SK-N-SH treated with all-trans-retinoic acid at 6 μM for 48 hours (cell line): ENCODE measurements around the gene DUSP2.

ENCODE experiments used
- ATAC-seq: fragments of 200-7000 bp; cut with Tn5 transposase; 3 replicates; pipeline ENCODE4 v1.9.1; 2020; ENCODE audit warnings: mild to moderate bottlenecking, moderate library complexity
- ARNTL ChIP-seq: fragments of 450-650 bp; formaldehyde crosslinking; IDR thresholded peaks from 2 replicates; pipeline ENCODE4 v1.5.0; 2020; ENCODE audit warnings: low read depth, mild to moderate bottlenecking, moderate library complexity, borderline replicate concordance
- CREB5 ChIP-seq: fragments of 250-450 bp; sonication (Bioruptor Pico); IDR thresholded peaks from 2 replicates; pipeline ENCODE4 v1.5.1; 2020; ENCODE audit warnings: low read depth, mild to moderate bottlenecking, moderate library complexity
- CSDC2 ChIP-seq: fragments of 250-450 bp; sonication (Bioruptor Pico); IDR thresholded peaks from 2 replicates; pipeline ENCODE4 v1.5.0; 2020; ENCODE audit warnings: mild to moderate bottlenecking, moderate library complexity
- CSRNP3 ChIP-seq: fragments of 250-450 bp; sonication (Bioruptor Pico); IDR thresholded peaks from 2 replicates; pipeline ENCODE4 v1.5.1; 2021; ENCODE audit warnings: mild to moderate bottlenecking, moderate library complexity
- ESRRG ChIP-seq: fragments of 250-450 bp; sonication (Bioruptor Pico); IDR thresholded peaks from 2 replicates; pipeline ENCODE4 v1.6.1; 2021; ENCODE audit warnings: mild to moderate bottlenecking
- OSR1 ChIP-seq: fragments of 250-450 bp; sonication (Bioruptor Pico); IDR thresholded peaks from 2 replicates; pipeline ENCODE4 v1.8.0; 2022; ENCODE audit warnings: moderate library complexity, mild to moderate bottlenecking, inconsistent platforms
- POU6F1 ChIP-seq: fragments of 250-450 bp; sonication (Bioruptor Pico); IDR thresholded peaks from 2 replicates; pipeline ENCODE4 v1.8.0; 2021; ENCODE audit warnings: low read depth, mild to moderate bottlenecking, moderate library complexity, borderline replicate concordance
- PPARA ChIP-seq: fragments of 250-450 bp; sonication (Bioruptor Pico); IDR thresholded peaks from 2 replicates; pipeline ENCODE4 v1.5.0; 2020; ENCODE audit warnings: mild to moderate bottlenecking, borderline replicate concordance
- RARB ChIP-seq: fragments of 250-450 bp; sonication (Bioruptor Pico); IDR thresholded peaks from 2 replicates; pipeline ENCODE4 v1.8.0; 2021; ENCODE audit warnings: mild to moderate bottlenecking, moderate library complexity
- SNAI2 ChIP-seq: fragments of 250-450 bp; sonication (Bioruptor Pico); IDR thresholded peaks from 2 replicates; pipeline ENCODE4 v1.5.0; 2020; ENCODE audit warnings: mild to moderate bottlenecking, moderate library complexity
- TCF4 ChIP-seq: fragments of 250-450 bp; sonication (Bioruptor Pico); IDR thresholded peaks from 2 replicates; pipeline ENCODE4 v1.8.0; 2021; ENCODE audit warnings: mild to moderate bottlenecking, moderate library complexity, borderline replicate concordance
- TOX ChIP-seq: fragments of 250-450 bp; sonication (Bioruptor Pico); IDR thresholded peaks from 2 replicates; pipeline ENCODE4 v1.8.0; 2021; ENCODE audit warnings: mild to moderate bottlenecking, moderate library complexity, borderline replicate concordance
- TSHZ2 ChIP-seq: fragments of 250-450 bp; sonication (Bioruptor Pico); IDR thresholded peaks from 2 replicates; pipeline ENCODE4 v1.5.0; 2020; ENCODE audit warnings: mild to moderate bottlenecking, moderate library complexity
- ZC3H10 ChIP-seq: fragments of 250-450 bp; sonication (Bioruptor Pico); IDR thresholded peaks from 2 replicates; pipeline ENCODE4 v1.5.1; 2021; ENCODE audit warnings: mild to moderate bottlenecking, moderate library complexity
- ZFP3 ChIP-seq: fragments of 250-450 bp; sonication (Bioruptor Pico); IDR thresholded peaks from 2 replicates; pipeline ENCODE4 v1.5.0; 2020; ENCODE audit warnings: mild to moderate bottlenecking, moderate library complexity
- ZFP30 ChIP-seq: fragments of 450-650 bp; formaldehyde crosslinking; IDR thresholded peaks from 2 replicates; pipeline ENCODE4 v1.5.0; 2022; ENCODE audit warnings: mild to moderate bottlenecking, moderate library complexity
- ZNF70 ChIP-seq: fragments of 450-650 bp; formaldehyde crosslinking; IDR thresholded peaks from 2 replicates; pipeline ENCODE4 v1.5.0; 2020; ENCODE audit warnings: mild to moderate bottlenecking, moderate library complexity

The DUSP2 gene

GRCh38 chr2:96116879-96117533, 28.2 kb downstream of the DUSP2 start (continued):
- no peak for TF ChIP-seq TCF4 (CRISPR knock-in tag)
- no peak for TF ChIP-seq CSDC2 (CRISPR knock-in tag)
- no peak for TF ChIP-seq ESRRG

- ATAC-seq, result no peak; the same call in 2 of the 3 replicates
- no peak for TF ChIP-seq CREB5 (CRISPR knock-in tag)
- TF ChIP-seq CSRNP3 (CRISPR knock-in tag), result no peak
- TF ChIP-seq SNAI2, result no peak
- TF ChIP-seq ZNF70 (CRISPR knock-in tag), result no peak
- TF ChIP-seq OSR1, result no peak
These were observed 28.8 kb downstream of the DUSP2 start, which contains the start of gene ADRA2B for GRCh38 chr2:96116424-96116878. Gene ADRA2B, minus strand, starts transcription at chr2:96116571. Its CDS starts 422 bp downstream, at chr2:96116149.

- no peak for TF ChIP-seq ZFP3 (CRISPR knock-in tag)
- TF ChIP-seq RARB (CRISPR knock-in tag), result no peak
- no peak for TF ChIP-seq TSHZ2 (CRISPR knock-in tag)
- TF ChIP-seq POU6F1 (CRISPR knock-in tag), result no peak
- no peak for TF ChIP-seq TCF4 (CRISPR knock-in tag)
- no peak for TF ChIP-seq ARNTL (CRISPR knock-in tag)
- no peak for TF ChIP-seq ZFP30 (CRISPR knock-in tag)
- TF ChIP-seq TOX (CRISPR knock-in tag), result no peak
- TF ChIP-seq CSDC2 (CRISPR knock-in tag), result no peak
- no peak for TF ChIP-seq ZC3H10 (CRISPR knock-in tag)
- TF ChIP-seq, all 23 proteins: peak for 0
These were observed 29.4 kb downstream of the DUSP2 start for GRCh38 chr2:96115631-96116423.

GRCh38 chr2:96114903-96115581, 30.2 kb downstream of the DUSP2 start:
- TF ChIP-seq ZNF70 (CRISPR knock-in tag) (no peak), ARNTL (CRISPR knock-in tag) (no peak), PPARA (CRISPR knock-in tag) (no peak)
- TF ChIP-seq, all 23 proteins: peak for 0
- ATAC-seq, result no peak

More at GRCh38 chr2:96115631-96116423, 29.4 kb downstream of the DUSP2 start:
- ATAC-seq, result no peak
